GM19023 (cell line): Measurements from ENCODE around the gene MCAM.
A peak's percentile ranks its signal among the peaks of the same experiment; 100 is the strongest.

Experiments
- ATAC-seq: cut with Tn5 transposase; IDR thresholded peaks from one replicate; pipeline ENCODE4 v1.9.1; 2021; ENCODE audit warnings: mild to moderate bottlenecking, moderate library complexity; ENCODE audit not compliant: unreplicated experiment

Gene MCAM

GRCh38 chr11:119346605-119347004 is 29.7 kb upstream of the MCAM start, which contains the start of gene MFRP:
Gene MFRP, minus strand, starts transcription at chr11:119346705. Its CDS starts 192 bp downstream, at chr11:119346513.
- no peak for ATAC-seq

- ATAC-seq = no peak
Observed at GRCh38 chr11:119345685-119346084, 28.8 kb upstream of the MCAM start.

- ATAC-seq = no peak
Observed at GRCh38 chr11:119344291-119345010, 27.5 kb upstream of the MCAM start.

- no peak for ATAC-seq
Observed at GRCh38 chr11:119343726-119344125, 26.8 kb upstream of the MCAM start.

- no peak for ATAC-seq
Observed at GRCh38 chr11:119342362-119343130, 25.6 kb upstream of the MCAM start.

- ATAC-seq = no peak
Observed at GRCh38 chr11:119342023-119342300, 25.0 kb upstream of the MCAM start.

GRCh38 chr11:119341222-119342022 is 24.5 kb upstream of the MCAM start:
- ATAC-seq = no peak

- ATAC-seq = no peak
Observed at GRCh38 chr11:119340335-119341221, 23.6 kb upstream of the MCAM start, which contains the start of gene C1QTNF5. Gene C1QTNF5, minus strand, starts transcription at chr11:119340883. Its CDS starts 486 bp downstream, at chr11:119340397.

- ATAC-seq = no peak
Observed at GRCh38 chr11:119339589-119340334, 22.8 kb upstream of the MCAM start.

GRCh38 chr11:119338965-119339588 is 22.1 kb upstream of the MCAM start:
- ATAC-seq = no peak

- ATAC-seq = no peak
Observed at GRCh38 chr11:119338318-119338890, 21.5 kb upstream of the MCAM start.

GRCh38 chr11:119337581-119338317 is 20.8 kb upstream of the MCAM start:
- no peak for ATAC-seq

GRCh38 chr11:119336744-119337469 is 20.0 kb upstream of the MCAM start:
- no peak for ATAC-seq

- no peak for ATAC-seq
Observed at GRCh38 chr11:119335655-119336543, 19.0 kb upstream of the MCAM start.

GRCh38 chr11:119335091-119335654 is 18.2 kb upstream of the MCAM start:
- ATAC-seq = no peak

- ATAC-seq = peak; percentile 92
Observed at GRCh38 chr11:119334174-119334930, 17.4 kb upstream of the MCAM start, which contains the start of gene RNF26. Gene RNF26, plus strand, starts transcription at chr11:119334527. Its CDS starts 596 bp downstream, at chr11:119335123.
